ENCODE results near the gene SV2B.

SV2B gene

GRCh38 chr15:91238644-91239425, 138.8 kb downstream of the SV2B start:
- DNase-seq: no peak

- no peak for DNase-seq
Observed at GRCh38 chr15:91243826-91244225, 143.8 kb downstream of the SV2B start.

GRCh38 chr15:91244919-91245318, 144.9 kb downstream of the SV2B start:
- no peak for DNase-seq

- DNase-seq: no peak
Observed at GRCh38 chr15:91246998-91247397, 146.9 kb downstream of the SV2B start.

GRCh38 chr15:91249591-91249990, 149.5 kb downstream of the SV2B start:
- no peak for DNase-seq

- no peak for DNase-seq
Observed at GRCh38 chr15:91252322-91252721, 152.3 kb downstream of the SV2B start.

- DNase-seq: no peak
Observed at GRCh38 chr15:91252756-91253155, 152.7 kb downstream of the SV2B start.

- no peak for DNase-seq
Observed at GRCh38 chr15:91253605-91254004, 153.5 kb downstream of the SV2B start.

- no peak for DNase-seq
Observed at GRCh38 chr15:91254766-91255165, 154.7 kb downstream of the SV2B start.

- no peak for DNase-seq
Observed at GRCh38 chr15:91255670-91256192, 155.7 kb downstream of the SV2B start.

GRCh38 chr15:91257746-91258414, 157.8 kb downstream of the SV2B start:
- no peak for DNase-seq

- DNase-seq: no peak
Observed at GRCh38 chr15:91258415-91258759, 158.3 kb downstream of the SV2B start.

- no peak for DNase-seq
Observed at GRCh38 chr15:91259077-91259476, 159.0 kb downstream of the SV2B start.

GRCh38 chr15:91261345-91261744, 161.3 kb downstream of the SV2B start:
- DNase-seq: no peak

- DNase-seq: no peak
Observed at GRCh38 chr15:91263632-91264531, 163.8 kb downstream of the SV2B start.

- no peak for DNase-seq
Observed at GRCh38 chr15:91264651-91265351, 164.7 kb downstream of the SV2B start.

- DNase-seq: no peak
Observed at GRCh38 chr15:91265416-91265940, 165.4 kb downstream of the SV2B start.

GRCh38 chr15:91268510-91268909, 168.5 kb downstream of the SV2B start:
- no peak for DNase-seq

GRCh38 chr15:91270747-91271146, 170.7 kb downstream of the SV2B start:
- no peak for DNase-seq

- DNase-seq: peak; percentile 43
Observed at GRCh38 chr15:91271565-91272153, 171.6 kb downstream of the SV2B start.

GRCh38 chr15:91275844-91276243, 175.8 kb downstream of the SV2B start:
- DNase-seq: no peak

- no peak for DNase-seq
Observed at GRCh38 chr15:91278951-91279350, 178.9 kb downstream of the SV2B start.
